AG10803 (cell line): ENCODE results near the gene KLHL28.

Source experiments
- DNase-seq: peaks from one replicate; pipeline ENCODE4 v3.0.0; 2010; ENCODE audit warnings: low read depth
- H3K4me3 ChIP-seq: 2 replicates; pipeline ENCODE4 v1.5.1; 2011; ENCODE audit warnings: mild to moderate bottlenecking, low read length, control low read depth
- TF ChIP-seq, protein P1 (sequence below): conservative IDR thresholded peaks from 2 replicates; pipeline ENCODE4 v1.5.1; 2011; ENCODE audit warnings: mild to moderate bottlenecking, low read length, control low read depth, inconsistent platforms

Gene KLHL28

DNA sequence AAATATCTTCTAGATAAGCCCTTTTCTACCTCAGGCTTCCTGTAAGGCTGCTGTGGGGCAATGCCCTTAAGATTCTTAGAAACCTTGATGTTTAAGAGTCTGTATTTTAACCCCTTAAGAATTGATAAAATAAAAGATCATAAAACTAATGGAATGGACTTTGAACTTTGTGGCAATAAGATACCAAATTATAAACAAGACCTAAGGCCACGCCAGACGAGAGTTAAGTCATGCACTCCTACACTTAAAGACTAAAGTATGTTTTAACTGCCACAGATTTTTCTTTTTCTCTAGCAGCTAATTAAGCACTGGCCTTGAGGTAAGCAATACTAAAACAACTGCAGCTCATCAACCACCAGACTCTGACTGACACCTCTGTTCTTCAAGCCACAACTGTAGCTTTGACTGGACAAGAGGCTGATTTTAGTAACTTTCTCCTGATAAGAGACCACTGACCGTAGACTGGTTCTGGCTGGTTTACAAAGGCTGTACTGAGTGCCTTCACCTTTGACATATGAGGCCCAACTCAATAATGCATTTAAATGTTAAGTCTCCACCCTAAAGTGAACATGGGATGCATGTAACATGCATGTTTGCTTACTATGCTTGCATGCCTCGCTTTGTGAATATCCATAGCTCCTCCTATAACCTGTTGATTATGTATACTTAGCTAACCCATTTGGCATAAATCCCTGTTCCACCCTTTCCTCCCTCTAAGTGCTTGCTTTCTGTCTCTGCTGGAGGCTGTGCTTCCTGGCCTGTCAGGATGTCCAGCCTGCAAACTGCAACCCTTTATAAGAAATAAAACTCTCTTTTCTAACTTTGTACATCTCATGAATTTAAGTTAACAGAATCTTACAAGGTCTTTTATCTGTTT, 71.9 kb downstream of the KLHL28 start:
- no peak overlapping the region for H3K4me3 ChIP-seq
- DNase-seq, result no peak
- TF ChIP-seq, protein P1, sequence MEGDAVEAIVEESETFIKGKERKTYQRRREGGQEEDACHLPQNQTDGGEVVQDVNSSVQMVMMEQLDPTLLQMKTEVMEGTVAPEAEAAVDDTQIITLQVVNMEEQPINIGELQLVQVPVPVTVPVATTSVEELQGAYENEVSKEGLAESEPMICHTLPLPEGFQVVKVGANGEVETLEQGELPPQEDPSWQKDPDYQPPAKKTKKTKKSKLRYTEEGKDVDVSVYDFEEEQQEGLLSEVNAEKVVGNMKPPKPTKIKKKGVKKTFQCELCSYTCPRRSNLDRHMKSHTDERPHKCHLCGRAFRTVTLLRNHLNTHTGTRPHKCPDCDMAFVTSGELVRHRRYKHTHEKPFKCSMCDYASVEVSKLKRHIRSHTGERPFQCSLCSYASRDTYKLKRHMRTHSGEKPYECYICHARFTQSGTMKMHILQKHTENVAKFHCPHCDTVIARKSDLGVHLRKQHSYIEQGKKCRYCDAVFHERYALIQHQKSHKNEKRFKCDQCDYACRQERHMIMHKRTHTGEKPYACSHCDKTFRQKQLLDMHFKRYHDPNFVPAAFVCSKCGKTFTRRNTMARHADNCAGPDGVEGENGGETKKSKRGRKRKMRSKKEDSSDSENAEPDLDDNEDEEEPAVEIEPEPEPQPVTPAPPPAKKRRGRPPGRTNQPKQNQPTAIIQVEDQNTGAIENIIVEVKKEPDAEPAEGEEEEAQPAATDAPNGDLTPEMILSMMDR, result no peak

DNA sequence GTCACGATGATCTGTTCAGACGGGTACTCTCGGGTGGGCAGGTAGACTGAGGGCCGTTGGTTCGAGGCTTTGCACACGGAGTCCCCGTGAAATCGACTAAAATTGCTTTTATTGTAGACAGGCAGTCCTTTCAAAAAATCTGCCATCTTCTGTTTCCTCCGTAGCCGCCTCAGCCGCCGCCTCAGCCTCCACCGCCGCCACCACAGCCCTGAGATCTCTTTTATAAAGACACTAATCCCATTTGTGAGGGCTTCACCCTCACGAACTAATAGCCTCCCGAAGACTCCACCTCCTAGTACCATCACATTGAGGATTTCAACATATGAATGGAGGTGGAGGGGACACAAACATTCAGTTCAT, 74.2 kb downstream of the KLHL28 start:
- no peak for DNase-seq
- H3K4me3 ChIP-seq, result no peak overlapping the region
- TF ChIP-seq, protein P1, result no peak

DNA sequence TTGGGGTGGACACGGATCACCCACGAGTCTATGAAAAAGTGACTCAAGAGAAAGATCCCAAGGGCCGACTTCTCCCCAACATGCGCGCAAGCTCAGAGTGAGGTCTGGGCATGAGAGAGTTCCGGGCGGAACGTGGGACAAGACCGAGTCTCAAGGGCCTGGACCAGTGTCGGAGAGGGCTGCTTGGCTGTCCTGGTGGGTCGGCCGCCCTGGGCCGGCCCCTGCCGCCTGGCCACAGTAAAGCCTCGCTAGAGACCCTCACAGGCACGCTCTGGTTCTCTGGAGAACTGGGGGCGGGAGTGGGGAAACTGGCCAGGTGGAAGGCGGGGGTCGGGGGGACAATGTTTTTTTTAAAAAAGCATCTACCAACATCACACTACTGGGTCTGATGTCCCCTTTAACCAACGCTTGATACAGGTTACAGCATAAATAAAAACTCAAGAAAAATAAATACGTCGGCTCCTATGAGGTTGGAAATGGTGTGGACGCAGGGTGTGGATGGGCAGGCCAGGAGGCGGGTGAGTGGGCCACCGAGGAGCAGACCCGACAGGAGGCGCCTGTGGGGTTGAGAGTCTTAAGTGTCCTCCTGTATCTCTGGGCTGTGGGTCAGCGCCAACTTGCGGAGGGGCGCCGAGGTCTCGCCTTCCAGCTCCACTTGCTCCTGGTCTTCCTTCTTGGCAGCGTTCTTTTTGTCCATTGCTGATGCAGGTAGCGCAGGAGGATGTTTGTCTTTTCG, 74.7 kb downstream of the KLHL28 start:
- TF ChIP-seq, protein P1, result no peak
- H3K4me3 ChIP-seq, result no peak overlapping the region
- no peak for DNase-seq

DNA sequence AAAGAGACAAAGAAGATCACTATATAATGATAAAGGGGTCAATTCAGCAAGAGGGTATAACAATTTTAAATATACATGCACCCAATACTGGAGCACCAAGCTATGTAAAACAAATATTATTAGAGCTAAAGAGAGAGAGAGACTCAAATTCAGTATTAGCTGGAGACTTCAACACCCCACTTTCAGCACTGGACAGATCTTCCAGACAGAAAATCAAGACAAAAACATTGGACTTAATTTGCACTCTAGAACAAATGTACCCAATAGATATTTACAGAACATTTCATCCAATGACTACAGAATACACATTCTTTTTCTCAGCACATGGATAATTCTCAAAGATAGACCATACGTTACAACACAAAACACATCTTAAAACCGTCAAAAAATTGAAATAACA, 81.0 kb downstream of the KLHL28 start:
- no peak overlapping the region for H3K4me3 ChIP-seq
- TF ChIP-seq, protein P1, result no peak
- no peak for DNase-seq
